ENCODE measurements around the gene PMEPA1.

GRCh38 chr20:57663241-57663640 is 46.6 kb downstream of the PMEPA1 start:
- TF ChIP-seq EZH2 (IDR thresholded peaks at IDR 0.05; ENCODE audit: insufficient read depth, poor library complexity, severe bottlenecking) = no peak
- TF ChIP-seq EZH2phosphoT487 (IDR thresholded peaks at IDR 0.05; ENCODE audit: insufficient read depth, low read depth) = no peak
